ENCODE results near the gene APOBEC3F.
"Not testable (repeated sequence)": the region's sequence is repeated elsewhere in the genome, so short reads cannot be mapped to it uniquely, and the experiment has no call there.

Gene APOBEC3F

DNA sequence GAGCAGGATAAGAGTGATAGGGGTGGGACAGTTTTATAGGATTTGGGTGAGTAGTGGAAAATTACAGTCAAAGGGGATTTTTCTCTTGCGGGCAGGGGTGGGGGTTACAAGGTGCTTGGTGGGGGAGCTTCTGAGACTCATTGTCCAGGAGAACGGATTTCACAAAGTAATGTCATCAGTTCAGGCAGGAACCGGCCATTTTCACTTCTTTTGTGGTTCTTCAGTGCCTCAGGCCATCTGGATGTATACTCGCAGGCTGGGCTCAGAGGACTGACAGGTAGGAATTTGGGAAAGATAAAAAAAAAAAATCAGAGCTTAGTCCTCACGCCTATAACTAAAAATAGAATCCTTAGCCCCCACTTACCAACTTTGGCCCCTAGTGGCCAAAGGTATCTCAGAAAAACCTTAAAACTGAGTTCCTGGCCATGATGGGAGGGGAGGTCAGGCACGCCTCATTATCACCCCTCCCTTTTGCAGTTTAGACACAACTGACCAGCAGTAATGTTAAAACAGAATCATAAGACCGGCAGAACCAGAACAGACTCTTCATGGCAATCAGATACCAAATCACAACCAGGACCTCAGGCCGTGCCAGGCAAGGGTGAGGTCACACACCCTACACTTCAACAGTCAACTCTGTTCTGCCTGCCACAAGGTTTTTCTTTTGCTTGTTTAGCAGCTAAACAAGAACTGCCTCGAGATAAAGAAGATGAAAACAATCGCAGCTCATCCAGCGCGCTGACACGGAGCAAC, 27.5 kb downstream of the APOBEC3F start:
- Histone ChIP-seq H3K4me3 (ENCODE audit: low read depth in 1 of 5, low read length in 5 of 5) (no peak overlapping the region), H3K36me3 (ENCODE audit: control insufficient read depth in 5 of 5, insufficient read depth in 5 of 5, low read length in 5 of 5) (no peaks in the 10 kb centered on the region), H3K27ac (ENCODE audit: low read depth, low read length) (no peak overlapping the region), H3K27me3 (ENCODE audit: control insufficient read depth in 5 of 5, insufficient read depth in 4 of 5, low read length in 5 of 5) (no peaks in the 10 kb centered on the region), H3K9me3 (ENCODE audit: control insufficient read depth in 5 of 5, low read length in 5 of 5) (no peaks in the 10 kb centered on the region), H3K9ac (ENCODE audit: low read length in 5 of 5) (no peak overlapping the region), H3K4me1 (ENCODE audit: control insufficient read depth in 5 of 5, insufficient read depth in 5 of 5, low read length in 5 of 5) (no peaks in the 10 kb centered on the region)

DNA sequence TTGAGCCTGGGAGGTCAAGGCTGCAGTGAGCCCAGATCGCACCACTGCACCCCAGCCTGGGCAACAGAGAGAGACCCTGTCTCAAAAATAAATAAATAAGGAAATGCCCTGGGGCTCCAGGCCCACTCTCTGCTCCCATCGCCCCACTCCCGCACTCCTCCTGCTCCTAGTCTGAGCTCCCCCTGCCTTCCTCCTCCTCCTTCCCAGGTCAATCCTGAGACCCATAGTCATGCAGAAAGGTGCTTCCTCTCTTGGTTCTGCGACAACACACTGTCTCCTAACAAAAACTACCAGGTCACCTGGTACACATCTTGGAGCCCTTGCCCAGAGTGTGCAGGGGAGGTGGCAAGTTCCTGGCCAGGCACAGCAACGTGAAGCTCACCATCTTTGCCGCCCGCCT, 29.5 kb downstream of the APOBEC3F start:
- no peak overlapping the region for H3K9ac ChIP-seq (ENCODE audit: low read length in 5 of 5)
- H3K27me3 ChIP-seq (ENCODE audit: control insufficient read depth in 5 of 5, insufficient read depth in 4 of 5, low read length in 5 of 5): no peaks in the 10 kb centered on the region
- no peak overlapping the region for H3K27ac ChIP-seq (ENCODE audit: low read depth, low read length)
- no peaks in the 10 kb centered on the region for H3K36me3 ChIP-seq (ENCODE audit: control insufficient read depth in 5 of 5, insufficient read depth in 5 of 5, low read length in 5 of 5)
- H3K4me1 ChIP-seq (ENCODE audit: control insufficient read depth in 5 of 5, insufficient read depth in 5 of 5, low read length in 5 of 5): no peaks in the 10 kb centered on the region
- no peak overlapping the region for H3K4me3 ChIP-seq (ENCODE audit: low read depth in 1 of 5, low read length in 5 of 5)
- H3K9me3 ChIP-seq (ENCODE audit: control insufficient read depth in 5 of 5, low read length in 5 of 5): no peaks in the 10 kb centered on the region

DNA sequence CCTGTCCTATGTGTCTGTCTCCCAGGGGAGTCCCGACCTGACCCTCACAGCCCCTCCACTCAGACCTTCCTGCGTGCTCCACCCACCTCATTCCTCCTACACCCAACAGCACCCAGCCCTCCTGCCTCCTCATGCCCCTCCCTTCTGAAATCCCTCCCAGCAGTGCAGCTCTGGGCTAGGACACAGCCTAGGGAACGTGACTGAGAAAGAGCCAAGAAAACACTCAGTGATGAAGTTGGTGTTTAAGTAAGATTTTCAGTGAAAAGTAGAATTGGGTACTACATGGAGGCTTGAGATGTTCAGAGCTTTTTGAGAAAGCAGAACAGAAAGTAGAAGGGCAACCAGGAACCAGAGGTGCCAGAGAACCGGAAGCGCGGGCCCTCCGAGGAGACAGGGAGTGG, 31.9 kb downstream of the APOBEC3F start:
- not testable (repeated sequence) for H3K9me3 ChIP-seq (ENCODE audit: control insufficient read depth in 5 of 5, low read length in 5 of 5); H3K9ac ChIP-seq (ENCODE audit: low read length in 5 of 5); H3K27ac ChIP-seq (ENCODE audit: low read depth, low read length); H3K4me3 ChIP-seq (ENCODE audit: low read depth in 1 of 5, low read length in 5 of 5); H3K27me3 ChIP-seq (ENCODE audit: control insufficient read depth in 5 of 5, insufficient read depth in 4 of 5, low read length in 5 of 5); H3K36me3 ChIP-seq (ENCODE audit: control insufficient read depth in 5 of 5, insufficient read depth in 5 of 5, low read length in 5 of 5)
- peaks cover 0 to 11% (median 3%) of the 10 kb centered on the region in 5 donors for H3K4me1 ChIP-seq (ENCODE audit: control insufficient read depth in 5 of 5, insufficient read depth in 5 of 5, low read length in 5 of 5)

DNA sequence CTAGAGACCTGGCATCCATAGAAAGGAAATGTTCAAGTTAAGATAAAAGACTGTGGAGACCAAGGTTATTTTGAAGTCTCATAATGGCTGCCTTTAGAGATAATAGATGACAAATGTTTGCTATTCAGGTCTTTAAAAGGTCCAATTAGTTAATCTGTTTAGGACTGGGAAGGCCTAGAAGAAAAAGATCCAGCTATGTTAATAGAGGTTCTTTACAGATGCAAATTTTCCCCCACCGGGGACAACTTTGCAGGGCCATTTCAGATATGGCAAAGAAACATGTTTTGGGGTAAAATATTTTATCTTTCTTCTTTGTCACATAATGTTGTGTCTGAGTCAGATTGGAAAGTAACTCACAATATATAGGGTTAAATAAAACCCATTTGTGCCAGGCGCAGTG, 33.3 kb downstream of the APOBEC3F start:
- no peak overlapping the region for H3K9ac ChIP-seq (ENCODE audit: low read length in 5 of 5)
- peaks cover 0 to 14% (median 6%) of the 10 kb centered on the region in 5 donors for H3K4me1 ChIP-seq (ENCODE audit: control insufficient read depth in 5 of 5, insufficient read depth in 5 of 5, low read length in 5 of 5)
- no peaks in the 10 kb centered on the region for H3K27me3 ChIP-seq (ENCODE audit: control insufficient read depth in 5 of 5, insufficient read depth in 4 of 5, low read length in 5 of 5)
- no peaks in the 10 kb centered on the region for H3K36me3 ChIP-seq (ENCODE audit: control insufficient read depth in 5 of 5, insufficient read depth in 5 of 5, low read length in 5 of 5)
- H3K9me3 ChIP-seq (ENCODE audit: control insufficient read depth in 5 of 5, low read length in 5 of 5): no peaks in the 10 kb centered on the region
- H3K4me3 ChIP-seq (ENCODE audit: low read depth in 1 of 5, low read length in 5 of 5): no peak overlapping the region
- no peak overlapping the region for H3K27ac ChIP-seq (ENCODE audit: low read depth, low read length)

DNA sequence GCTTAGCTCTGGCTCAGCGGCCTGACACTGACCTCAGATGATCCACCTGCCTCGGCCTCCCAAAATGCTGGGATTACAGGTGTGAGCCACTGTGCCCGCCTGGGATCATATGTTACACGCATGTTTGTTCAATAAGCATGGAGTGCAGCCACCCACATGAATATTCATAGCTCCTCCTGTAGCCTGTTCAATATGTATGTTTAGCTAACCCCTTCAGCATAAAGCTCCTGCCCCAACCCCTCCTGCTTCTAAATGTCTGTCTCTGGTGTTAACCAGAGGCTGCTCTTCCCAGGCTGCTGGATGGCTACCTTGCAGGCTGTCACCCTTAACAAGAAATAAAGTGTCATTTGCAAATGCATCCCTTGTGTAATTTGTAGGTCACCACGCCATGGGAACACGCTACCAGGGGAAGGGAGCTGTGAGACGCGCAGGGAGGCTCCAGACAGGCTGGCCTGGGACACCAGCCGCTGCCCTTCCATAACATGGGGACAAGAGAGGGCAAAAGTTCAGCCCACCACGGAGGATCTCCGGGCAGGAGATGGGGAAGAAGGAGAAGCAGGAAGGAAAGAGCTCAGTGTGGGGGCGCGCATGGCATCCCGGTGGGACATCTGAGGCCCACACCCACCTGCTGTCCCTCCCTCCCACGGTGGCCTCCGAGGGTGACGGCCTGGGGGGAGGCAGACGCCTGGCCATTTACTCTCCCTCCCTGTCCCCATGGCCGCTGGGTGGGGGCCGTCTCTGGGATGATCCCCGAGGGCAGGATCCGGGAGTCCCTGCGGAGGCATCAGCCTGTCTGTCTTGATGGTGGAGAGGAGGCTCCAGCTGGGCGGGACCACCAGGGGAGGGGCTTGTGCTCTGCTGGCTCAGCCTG, 35.7 kb downstream of the APOBEC3F start:
- Histone ChIP-seq H3K4me1 (ENCODE audit: control insufficient read depth in 5 of 5, insufficient read depth in 5 of 5, low read length in 5 of 5) (peaks cover 0 to 14% (median 6%) of the 10 kb centered on the region in 5 donors), H3K4me3 (ENCODE audit: low read depth in 1 of 5, low read length in 5 of 5) (peak overlapping the region in 3 of 5 donors; percentile 42 to 47 (median 45))
- not testable (repeated sequence) for H3K27ac ChIP-seq (ENCODE audit: low read depth, low read length); H3K9ac ChIP-seq (ENCODE audit: low read length in 5 of 5); H3K36me3 ChIP-seq (ENCODE audit: control insufficient read depth in 5 of 5, insufficient read depth in 5 of 5, low read length in 5 of 5); H3K27me3 ChIP-seq (ENCODE audit: control insufficient read depth in 5 of 5, insufficient read depth in 4 of 5, low read length in 5 of 5); H3K9me3 ChIP-seq (ENCODE audit: control insufficient read depth in 5 of 5, low read length in 5 of 5)

DNA sequence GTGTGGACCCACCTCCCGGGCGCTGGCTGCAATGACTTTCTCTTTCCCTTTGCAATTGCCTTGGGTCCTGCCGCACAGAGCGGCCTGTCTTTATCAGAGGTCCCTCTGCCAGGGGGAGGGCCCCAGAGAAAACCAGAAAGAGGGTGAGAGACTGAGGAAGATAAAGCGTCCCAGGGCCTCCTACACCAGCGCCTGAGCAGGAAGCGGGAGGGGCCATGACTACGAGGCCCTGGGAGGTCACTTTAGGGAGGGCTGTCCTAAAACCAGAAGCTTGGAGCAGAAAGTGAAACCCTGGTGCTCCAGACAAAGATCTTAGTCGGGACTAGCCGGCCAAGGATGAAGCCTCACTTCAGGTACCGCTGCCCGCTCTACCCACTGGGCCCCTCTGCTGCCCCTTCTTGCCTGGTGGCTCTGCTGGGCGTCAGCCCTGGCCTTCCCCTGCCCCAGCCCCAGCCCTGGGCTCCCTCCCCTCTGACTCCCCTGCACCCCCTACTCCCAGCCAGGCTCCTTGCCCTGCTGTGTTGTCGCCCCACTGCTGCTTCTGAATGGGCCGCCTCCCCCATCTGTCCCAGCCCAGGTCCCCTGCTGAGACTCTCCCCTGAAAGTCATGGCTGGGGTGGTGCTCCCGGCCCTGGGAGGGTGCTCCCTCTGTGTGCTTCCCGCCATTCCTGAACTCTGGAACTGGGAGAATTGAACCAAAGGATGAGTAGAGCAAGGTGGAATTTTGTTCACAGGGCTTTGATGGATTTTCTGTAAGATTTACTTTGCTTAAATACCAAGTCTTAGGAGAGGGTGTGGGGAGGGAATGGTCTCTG, 36.6 kb downstream of the APOBEC3F start, which contains the start of gene APOBEC3G:
TSS of gene APOBEC3G (plus strand) at position 250 of the 815 bp plus-strand sequence. CDS start at position 337, 87 bp downstream.
- peaks cover 0 to 14% (median 6%) of the 10 kb centered on the region in 5 donors for H3K4me1 ChIP-seq (ENCODE audit: control insufficient read depth in 5 of 5, insufficient read depth in 5 of 5, low read length in 5 of 5)
- H3K36me3 ChIP-seq (ENCODE audit: control insufficient read depth in 5 of 5, insufficient read depth in 5 of 5, low read length in 5 of 5): peaks cover 0 to 18% (median 3%) of the 10 kb centered on the region in 5 donors
- not testable (repeated sequence) for H3K27me3 ChIP-seq (ENCODE audit: control insufficient read depth in 5 of 5, insufficient read depth in 4 of 5, low read length in 5 of 5); H3K27ac ChIP-seq (ENCODE audit: low read depth, low read length); H3K9me3 ChIP-seq (ENCODE audit: control insufficient read depth in 5 of 5, low read length in 5 of 5)
- peak within 1 kb of the TSS in 4 of 5 donors; percentile 32 to 64 (median 56) for H3K9ac ChIP-seq (ENCODE audit: low read length in 5 of 5)
- H3K4me3 ChIP-seq (ENCODE audit: low read depth in 1 of 5, low read length in 5 of 5): peak within 1 kb of the TSS; percentile 53 to 66 (median 61)

DNA sequence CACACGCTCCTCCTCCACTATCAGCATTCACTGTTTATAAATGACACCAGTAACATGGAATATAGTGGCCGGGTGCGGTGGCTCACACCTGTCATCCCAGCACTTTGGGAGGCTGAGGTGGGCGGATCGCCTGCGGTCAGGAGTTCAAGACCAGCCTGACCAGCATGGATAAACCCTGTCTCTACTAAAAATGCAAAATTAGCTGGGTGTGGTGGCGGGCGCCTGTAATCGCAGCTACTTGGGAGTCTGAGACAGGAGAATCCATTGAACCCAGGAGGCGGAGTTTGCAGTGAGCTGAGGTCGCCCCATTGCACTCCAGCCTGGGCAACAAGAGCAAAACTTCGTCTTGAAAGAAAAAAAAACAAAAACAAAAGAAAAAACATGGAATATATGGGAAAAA, 37.2 kb downstream of the APOBEC3F start:
- H3K9me3 ChIP-seq (ENCODE audit: control insufficient read depth in 5 of 5, low read length in 5 of 5); H3K27ac ChIP-seq (ENCODE audit: low read depth, low read length); H3K27me3 ChIP-seq (ENCODE audit: control insufficient read depth in 5 of 5, insufficient read depth in 4 of 5, low read length in 5 of 5): not testable (repeated sequence)
- H3K9ac ChIP-seq (ENCODE audit: low read length in 5 of 5): peak overlapping the region in 2 of 5 donors; percentile 61 to 64
- H3K36me3 ChIP-seq (ENCODE audit: control insufficient read depth in 5 of 5, insufficient read depth in 5 of 5, low read length in 5 of 5): peaks cover 0 to 18% (median 3%) of the 10 kb centered on the region in 5 donors
- peak overlapping the region in 3 of 5 donors; percentile 61 to 66 (median 66) for H3K4me3 ChIP-seq (ENCODE audit: low read depth in 1 of 5, low read length in 5 of 5)
- H3K4me1 ChIP-seq (ENCODE audit: control insufficient read depth in 5 of 5, insufficient read depth in 5 of 5, low read length in 5 of 5): peaks cover 0 to 14% (median 6%) of the 10 kb centered on the region in 5 donors

DNA sequence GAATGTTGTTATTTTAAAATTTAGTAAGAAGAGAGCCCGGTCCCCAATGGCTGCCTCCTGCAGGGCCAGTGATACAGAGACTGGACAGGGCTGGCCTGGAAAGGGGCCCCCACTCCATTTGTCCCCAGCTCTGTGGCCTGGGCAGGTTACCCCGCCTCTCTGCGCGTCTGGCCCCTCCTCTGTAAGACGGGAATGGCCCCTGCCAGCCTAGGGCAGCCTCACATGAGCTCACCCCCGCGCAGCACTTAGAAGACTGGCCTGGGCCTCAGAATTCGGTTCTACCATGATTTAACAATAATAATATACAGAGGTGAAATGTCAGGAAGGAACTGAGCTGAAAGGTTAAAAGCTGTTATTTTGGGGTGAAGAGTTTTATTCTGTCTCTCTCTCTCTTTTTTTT, 37.7 kb downstream of the APOBEC3F start:
- Histone ChIP-seq H3K36me3 (ENCODE audit: control insufficient read depth in 5 of 5, insufficient read depth in 5 of 5, low read length in 5 of 5) (peaks cover 0 to 18% (median 3%) of the 10 kb centered on the region in 5 donors), H3K27me3 (ENCODE audit: control insufficient read depth in 5 of 5, insufficient read depth in 4 of 5, low read length in 5 of 5) (no peaks in the 10 kb centered on the region), H3K9ac (ENCODE audit: low read length in 5 of 5) (no peak overlapping the region), H3K4me1 (ENCODE audit: control insufficient read depth in 5 of 5, insufficient read depth in 5 of 5, low read length in 5 of 5) (peaks cover 0 to 14% (median 6%) of the 10 kb centered on the region in 5 donors), H3K27ac (ENCODE audit: low read depth, low read length) (no peak overlapping the region), H3K9me3 (ENCODE audit: control insufficient read depth in 5 of 5, low read length in 5 of 5) (no peaks in the 10 kb centered on the region), H3K4me3 (ENCODE audit: low read depth in 1 of 5, low read length in 5 of 5) (no peak overlapping the region)

DNA sequence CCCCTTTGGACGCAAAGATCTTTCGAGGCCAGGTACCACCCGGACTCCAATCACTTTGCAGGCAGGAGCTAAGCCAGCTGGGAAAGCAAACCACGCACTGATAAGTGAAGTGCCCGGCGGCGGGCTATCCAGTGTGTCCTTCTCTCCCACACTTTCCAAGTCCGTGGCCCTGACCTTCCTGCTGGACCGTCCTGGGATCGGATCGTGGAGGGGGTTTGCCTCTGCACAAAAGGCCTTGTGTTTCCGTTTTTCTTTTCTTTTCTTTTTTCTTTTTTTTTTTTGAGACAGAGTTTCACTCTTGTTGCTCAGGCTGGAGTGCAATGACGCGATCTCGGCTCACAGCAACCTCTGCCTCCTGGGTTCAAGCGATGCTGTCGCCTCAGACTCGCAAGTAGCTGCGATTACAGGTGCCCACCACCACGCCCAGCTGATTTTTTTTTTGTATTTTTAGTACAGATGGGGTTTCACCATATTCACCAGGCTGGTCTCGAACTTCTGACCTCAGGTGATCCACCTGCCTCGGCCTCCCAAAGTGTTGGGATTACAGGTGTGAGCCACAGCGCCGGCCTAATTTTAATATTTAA, 38.5 kb downstream of the APOBEC3F start:
- H3K27me3 ChIP-seq (ENCODE audit: control insufficient read depth in 5 of 5, insufficient read depth in 4 of 5, low read length in 5 of 5); H3K9me3 ChIP-seq (ENCODE audit: control insufficient read depth in 5 of 5, low read length in 5 of 5); H3K9ac ChIP-seq (ENCODE audit: low read length in 5 of 5); H3K27ac ChIP-seq (ENCODE audit: low read depth, low read length); H3K4me3 ChIP-seq (ENCODE audit: low read depth in 1 of 5, low read length in 5 of 5): not testable (repeated sequence)
- H3K36me3 ChIP-seq (ENCODE audit: control insufficient read depth in 5 of 5, insufficient read depth in 5 of 5, low read length in 5 of 5): peaks cover 0 to 23% (median 4%) of the 10 kb centered on the region in 5 donors
- H3K4me1 ChIP-seq (ENCODE audit: control insufficient read depth in 5 of 5, insufficient read depth in 5 of 5, low read length in 5 of 5): peaks cover 0 to 14% (median 6%) of the 10 kb centered on the region in 5 donors
